Fibroblast of peridontal ligament (primary cell): ENCODE data around the gene CAP2.
"Not testable (repeated sequence)": the region's sequence is repeated elsewhere in the genome, so short reads cannot be mapped to it uniquely, and the experiment has no call there.

ENCODE experiments used
- DNase-seq: peaks from one replicate; pipeline ENCODE4 v3.0.0-alpha.2; 2010; ENCODE audit errors: extremely low read depth

CAP2 gene

DNA sequence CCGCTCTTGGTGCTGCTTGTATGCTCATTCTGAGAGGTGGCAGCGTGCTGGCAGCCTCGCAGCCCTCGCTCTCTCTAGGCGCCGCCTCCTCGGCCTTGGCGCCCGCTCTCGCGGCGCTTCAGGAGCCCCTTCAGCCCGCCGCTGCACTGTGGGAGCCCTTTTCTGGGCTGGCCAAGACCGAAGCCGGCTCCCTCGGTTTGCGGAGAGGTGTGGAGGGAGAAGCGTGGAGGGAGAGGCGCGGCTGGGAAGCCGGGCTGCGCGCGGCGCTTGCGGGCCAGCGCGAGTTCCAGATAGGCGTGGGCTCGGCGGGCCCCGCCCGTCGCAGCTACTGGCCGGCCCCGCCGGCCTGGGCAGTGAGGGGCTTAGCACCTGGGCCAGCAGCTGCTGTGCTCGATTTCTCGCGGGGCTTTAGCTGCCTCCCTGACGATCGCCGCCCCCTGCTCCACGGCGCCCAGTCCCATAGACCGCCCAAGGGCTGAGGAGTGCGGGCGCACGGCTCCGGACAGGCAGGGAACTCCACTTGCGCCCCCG, 187.2 kb downstream of the CAP2 start:
- peak; percentile 11 for DNase-seq

DNA sequence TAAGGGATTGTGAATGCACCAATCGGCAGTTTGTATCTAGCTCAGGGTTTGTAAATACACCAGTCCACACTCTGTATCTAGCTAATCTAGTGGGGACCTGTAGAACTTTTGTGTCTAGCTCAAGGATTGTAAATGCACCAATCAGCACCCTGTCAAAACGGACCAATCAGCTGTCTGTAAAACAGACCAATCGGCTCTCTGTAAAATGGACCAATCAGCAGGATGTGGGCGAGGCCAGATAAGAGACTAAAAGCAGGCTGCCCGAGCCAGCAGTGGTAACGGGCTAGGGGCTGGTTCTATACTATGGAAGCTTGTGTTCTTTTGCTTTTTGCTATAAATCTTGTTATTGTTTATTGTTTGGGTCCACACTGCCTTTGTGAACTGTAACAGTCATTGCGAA, 187.9 kb downstream of the CAP2 start:
- DNase-seq: not testable (repeated sequence)

DNA sequence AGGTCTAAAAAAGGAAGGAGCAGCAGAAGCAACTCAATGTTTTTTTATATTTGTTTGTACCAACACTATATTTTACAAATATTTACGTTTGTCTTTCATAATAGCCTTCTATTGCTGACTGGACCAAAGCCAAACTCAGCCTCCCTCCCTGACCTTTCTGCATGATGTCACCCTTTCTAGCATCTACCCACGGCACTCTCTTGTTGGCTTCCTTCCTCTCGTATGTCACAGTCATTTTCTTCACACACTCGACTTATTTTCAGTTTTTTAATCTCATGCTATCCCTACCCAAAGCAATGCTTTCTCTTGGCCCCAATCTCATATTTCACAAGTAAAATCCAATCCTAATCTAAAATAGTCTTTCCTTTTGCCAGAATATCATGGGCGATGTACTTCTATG, 190.4 kb downstream of the CAP2 start:
- DNase-seq: no peak

GRCh38 chr6:17584241-17584803, 190.9 kb downstream of the CAP2 start:
- peak; percentile 94 for DNase-seq

- DNase-seq: no peak
Measured at GRCh38 chr6:17585766-17586490, 192.5 kb downstream of the CAP2 start.

GRCh38 chr6:17586623-17587022, 193.2 kb downstream of the CAP2 start:
- not testable (repeated sequence) for DNase-seq

GRCh38 chr6:17588011-17588410, 194.6 kb downstream of the CAP2 start:
- DNase-seq: no peak

- peak; percentile 84 for DNase-seq
Measured at GRCh38 chr6:17589406-17590096, 196.2 kb downstream of the CAP2 start.

GRCh38 chr6:17591287-17591686, 197.9 kb downstream of the CAP2 start:
- DNase-seq: no peak

GRCh38 chr6:17593246-17593645, 199.9 kb downstream of the CAP2 start:
- no peak for DNase-seq

DNA sequence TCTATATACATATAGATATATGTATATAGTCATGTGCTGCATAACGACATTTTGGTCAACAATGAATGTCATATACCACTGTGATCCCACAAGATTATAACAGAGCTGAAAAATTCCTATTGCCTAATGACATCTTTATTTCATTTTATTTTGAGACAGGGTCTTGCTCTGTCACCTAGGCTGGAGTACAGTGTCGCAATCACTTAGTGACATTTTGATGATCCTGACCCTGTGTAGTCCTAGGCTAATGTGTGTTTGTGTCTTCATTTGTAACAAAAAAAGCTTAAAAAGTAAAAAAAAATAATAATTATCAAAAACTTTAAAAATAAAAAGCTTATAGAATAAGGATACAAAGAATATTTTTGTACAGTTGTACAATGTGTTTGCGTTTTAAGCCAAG, 202.7 kb downstream of the CAP2 start:
- DNase-seq: no peak

GRCh38 chr6:17599877-17600526, 206.6 kb downstream of the CAP2 start, which contains the start of gene FAM8A1:
Gene FAM8A1 (plus strand): TSS chr6:17600302. CDS start chr6:17600410, 108 bp downstream.
- DNase-seq: peak; percentile 75

GRCh38 chr6:17600527-17601385, 207.4 kb downstream of the CAP2 start:
- no peak for DNase-seq

- DNase-seq: peak; percentile 16
Measured at GRCh38 chr6:17601386-17601703, 207.9 kb downstream of the CAP2 start.

DNA sequence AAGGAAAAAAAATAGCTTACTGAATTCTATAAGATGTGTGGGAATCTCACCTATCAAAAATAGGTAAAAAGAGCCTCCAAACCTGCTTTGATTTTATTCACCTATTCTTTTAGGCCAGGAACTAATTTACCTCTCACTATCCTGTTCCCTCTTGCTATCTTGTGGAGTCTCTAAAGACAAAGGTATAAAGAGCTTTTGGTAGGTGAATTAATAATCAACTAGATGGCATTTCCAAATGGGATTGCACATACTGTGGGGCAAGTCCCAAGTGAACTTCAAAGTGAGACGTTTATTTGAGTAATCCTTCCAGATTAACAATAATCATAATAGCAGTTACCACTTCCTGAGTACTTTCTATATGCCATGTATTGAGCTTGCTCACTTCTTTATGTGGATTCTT, 209.5 kb downstream of the CAP2 start:
- DNase-seq: no peak

DNA sequence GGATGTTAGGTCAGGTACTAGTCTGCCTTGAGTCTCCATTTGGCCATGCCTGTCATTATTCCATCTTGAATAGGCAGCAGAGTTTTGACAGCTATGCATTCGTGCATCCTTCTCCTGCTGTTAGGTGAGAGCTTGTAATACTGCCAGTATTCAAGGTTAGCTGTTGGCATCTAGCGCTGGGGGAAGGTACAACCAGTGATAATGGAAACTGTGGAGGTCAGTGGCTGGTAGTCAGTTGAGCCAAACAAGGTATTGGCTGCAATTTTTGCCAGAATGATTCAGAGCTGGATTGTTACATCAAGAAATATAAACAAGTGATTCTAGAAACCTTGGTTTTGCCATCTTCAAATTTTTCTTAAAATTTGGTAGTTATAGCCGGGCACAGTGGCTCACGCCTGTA, 213.2 kb downstream of the CAP2 start:
- DNase-seq: no peak
